GM19395 (cell line): Measurements from ENCODE around the gene TBC1D3B.
"Not testable (repeated sequence)": the region's sequence is repeated elsewhere in the genome, so short reads cannot be mapped to it uniquely, and the experiment has no call there.

ENCODE experiments used
- ATAC-seq: cut with Tn5 transposase; IDR thresholded peaks from one replicate; pipeline ENCODE4 v1.9.1; 2021; ENCODE audit warnings: mild to moderate bottlenecking, moderate library complexity; ENCODE audit not compliant: unreplicated experiment

The TBC1D3B gene

DNA sequence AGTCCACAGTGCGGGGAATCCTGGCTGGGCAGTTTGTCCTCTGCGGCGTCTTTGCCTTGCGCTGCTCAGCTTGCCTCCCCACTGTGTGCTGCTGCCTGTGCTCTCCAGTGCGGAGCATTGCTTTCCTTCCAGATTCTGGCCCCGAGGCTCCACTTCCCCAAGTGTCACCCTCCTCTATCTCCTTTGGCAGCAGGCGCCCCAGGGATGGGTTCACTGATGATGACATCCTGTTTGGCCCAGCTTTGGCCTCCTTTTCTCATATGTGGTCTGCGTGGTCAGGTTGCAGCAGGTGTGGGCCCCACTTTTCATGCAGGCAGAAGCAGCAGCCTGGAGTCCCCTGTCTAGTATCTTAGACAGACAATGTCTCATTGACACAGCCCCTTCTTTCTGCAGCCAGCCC is 25.1 kb upstream of the TBC1D3B start:
- not testable (repeated sequence) for ATAC-seq

DNA sequence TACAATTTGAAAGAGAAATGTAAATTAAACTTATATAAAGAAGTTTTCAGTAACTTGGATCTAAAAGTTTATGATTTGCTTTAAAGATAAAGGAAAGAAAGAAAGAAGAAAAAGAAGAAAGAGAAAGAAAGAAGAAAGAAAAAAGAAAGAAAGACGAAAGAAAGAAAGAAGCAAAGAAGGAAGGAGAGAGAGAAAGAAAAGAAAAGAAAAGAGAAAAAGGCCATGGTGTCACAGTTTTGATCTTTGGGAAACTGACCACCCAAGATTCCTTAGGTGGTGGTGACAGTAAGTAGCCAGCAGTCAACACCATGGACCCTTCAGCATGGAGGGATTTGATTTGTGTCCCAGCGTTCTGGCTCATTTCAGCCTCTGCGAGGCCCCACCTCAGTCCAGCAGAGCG is 24.7 kb upstream of the TBC1D3B start:
- not testable (repeated sequence) for ATAC-seq

DNA sequence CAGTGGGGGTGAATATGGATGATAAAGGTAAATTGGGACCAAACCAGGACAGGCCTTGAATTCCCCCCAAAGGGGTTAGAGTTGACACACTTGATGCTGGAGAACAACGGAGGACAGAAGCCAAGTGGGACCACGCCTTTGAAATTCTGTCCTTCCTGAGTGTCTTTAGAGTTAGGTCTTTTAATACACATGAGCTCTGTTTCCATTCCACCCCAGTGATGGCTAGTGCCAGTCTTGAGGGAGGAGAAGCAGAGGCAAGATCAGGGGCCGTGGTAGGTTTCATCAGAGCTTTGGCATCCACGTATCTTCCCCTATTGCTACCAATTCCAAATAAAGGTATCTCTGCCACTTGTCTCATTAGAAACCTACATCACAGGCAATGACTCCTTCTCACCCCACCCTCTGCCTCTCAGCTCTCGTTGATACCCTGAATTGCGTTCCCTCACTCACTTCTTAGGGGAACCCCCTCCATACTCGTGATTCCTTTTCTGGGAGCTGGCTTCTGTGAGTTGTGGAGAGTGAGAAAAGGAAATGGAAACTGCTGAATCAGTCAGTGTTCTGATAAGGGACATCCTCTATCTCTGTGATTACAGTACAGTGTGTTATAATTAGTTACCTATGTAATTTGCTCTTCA is 22.5 kb upstream of the TBC1D3B start:
- no peak for ATAC-seq

DNA sequence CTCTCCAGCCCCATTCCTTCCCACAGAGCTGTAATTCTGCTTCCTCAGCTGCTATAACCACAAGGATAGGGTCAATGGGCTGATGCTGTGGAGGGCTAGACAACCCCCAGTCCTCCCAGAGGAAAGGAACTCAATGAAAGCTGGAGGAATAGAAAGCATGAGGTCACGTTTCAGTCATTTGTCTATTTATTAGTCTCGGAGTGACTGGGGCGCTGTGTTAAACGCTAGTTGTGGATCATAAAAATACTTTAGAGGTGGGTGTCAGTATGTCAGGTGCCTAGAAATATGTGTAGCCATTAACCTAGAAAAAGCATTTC is 20.9 kb upstream of the TBC1D3B start:
- peak; percentile 27 for ATAC-seq

DNA sequence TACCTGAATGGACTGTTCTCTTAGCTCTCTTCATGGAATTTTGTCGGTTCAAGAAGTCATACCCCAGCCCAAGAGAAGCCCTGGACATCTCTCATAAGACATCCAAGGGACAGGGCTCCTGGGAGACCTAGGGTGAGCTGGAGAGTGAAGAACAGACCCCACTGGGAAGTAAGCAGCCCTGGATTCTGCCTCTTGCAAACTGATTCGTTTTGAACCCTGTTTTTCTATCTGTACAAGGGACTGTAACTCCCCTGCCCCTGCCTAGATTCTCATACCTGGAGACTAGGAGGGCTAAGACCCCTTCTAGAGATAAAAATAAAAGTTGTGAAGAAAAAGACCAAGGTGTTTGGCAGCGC is 19.7 kb upstream of the TBC1D3B start:
- ATAC-seq = no peak

DNA sequence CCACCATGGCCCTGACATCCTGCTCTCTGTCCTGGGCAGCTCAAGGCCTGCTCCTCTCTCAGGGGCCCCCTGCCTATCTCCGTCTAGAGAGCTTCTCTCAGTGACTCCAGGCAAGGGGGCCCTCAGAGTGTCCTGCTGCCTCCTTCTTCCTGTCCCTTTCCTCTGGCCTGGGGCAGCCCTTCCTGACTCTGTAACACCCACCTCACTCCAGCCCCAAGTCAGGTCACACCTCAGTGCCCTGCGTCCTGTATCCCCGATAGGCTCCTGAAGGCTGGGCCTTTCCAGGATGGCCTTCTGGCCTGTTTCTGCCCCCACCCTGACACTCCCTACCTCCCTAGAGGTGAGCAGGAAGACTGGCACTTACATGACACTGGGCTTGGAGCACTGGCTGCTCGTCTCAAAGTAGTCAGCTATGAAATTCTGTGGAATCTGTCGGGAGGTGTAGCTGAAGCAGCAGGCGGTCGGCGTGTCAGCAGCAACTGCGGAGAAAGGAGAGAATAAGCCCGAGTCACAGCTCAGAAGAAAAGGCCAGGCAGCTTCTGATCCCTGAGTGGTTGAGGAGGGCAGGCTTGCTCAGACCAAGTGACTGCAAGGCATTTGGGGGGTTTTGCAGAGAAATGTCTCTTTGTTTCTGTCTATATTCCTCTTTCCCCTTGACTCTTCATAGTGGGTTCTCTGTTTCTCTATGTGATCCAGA is 19.1 kb upstream of the TBC1D3B start:
- no peak for ATAC-seq

DNA sequence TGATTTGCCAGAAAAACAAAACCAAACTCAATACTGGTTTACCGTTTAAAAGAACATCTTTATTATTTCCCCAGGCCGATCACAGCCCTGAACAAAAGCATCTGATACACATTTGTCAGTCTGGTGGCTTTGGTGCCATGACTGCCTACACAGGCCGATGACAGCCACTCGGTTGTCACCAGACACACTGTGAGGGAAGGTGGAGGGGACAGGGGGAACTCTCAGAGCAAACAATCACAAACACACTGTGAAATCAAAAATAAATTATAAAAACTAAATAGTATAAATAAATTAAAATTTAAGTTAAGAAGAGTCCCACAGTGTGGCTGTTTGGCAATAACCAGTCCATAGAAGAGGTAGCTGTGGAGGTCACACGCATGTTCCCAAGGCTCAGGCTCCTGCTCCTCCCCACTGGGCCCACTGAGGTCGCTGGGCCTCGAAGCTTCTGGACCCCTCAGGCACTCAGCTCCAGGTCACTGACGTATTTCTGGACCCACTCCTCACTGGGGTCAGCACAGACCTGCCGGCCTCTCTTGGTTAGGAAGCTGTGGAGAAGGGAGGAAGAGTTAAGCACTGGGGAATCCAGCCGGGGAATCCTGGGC is 18.5 kb upstream of the TBC1D3B start:
- not testable (repeated sequence) for ATAC-seq

DNA sequence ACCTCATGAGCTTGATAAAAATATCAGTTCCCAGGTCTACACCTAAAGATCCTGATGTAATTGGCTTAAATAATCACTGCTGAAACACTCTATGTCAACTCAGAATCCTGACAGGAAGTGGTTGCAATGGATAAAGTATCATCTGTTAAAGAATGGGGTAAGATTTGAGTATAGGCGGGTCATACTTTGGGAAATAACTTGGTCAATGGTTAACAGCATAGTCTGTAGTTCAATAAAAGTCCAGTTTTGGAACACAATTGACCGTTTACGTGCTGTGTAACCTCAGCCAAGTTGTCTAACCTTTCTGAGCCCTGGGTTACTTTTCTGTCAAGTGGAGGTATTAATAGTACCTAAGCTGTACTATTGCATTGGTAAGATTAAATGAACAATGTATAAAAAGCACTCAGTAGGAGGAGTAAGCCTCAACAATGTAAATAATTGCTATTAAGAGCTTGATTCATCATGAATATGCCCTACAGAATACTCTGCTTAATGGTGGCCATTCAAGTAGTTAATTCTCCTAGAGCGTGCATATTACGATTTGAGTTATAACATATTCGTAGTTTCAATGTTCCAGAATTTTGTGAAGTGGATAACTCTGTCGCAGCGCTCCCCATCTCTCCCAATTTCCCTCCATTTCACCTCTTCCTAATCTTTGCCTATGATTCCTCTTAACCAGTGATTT is 17.9 kb upstream of the TBC1D3B start:
- ATAC-seq = not testable (repeated sequence)

DNA sequence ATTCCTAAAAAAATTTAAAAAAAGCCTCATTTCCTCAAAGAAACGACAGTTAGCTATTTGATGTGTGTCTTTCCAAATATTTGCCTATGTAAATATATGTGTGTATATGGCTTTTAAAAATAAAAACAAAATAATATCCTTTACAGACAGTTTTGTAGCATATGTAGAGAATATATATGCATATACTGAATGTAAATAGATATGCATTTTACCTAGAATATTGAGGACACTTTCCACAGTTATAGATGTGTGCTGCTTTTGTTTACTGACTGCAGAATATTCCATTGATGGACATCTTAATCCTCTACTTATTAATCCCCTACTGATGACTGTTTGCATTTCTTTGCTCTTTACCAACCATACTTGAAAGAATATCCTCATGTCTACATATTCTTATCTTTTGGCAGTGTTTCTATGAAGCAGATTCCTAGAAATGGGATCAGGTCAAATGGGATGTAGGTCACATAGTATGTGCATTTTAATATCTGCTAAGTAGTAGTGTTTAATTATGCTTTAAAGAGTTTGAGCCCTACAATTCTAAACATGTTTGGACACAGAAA is 16.9 kb upstream of the TBC1D3B start:
- ATAC-seq = no peak

DNA sequence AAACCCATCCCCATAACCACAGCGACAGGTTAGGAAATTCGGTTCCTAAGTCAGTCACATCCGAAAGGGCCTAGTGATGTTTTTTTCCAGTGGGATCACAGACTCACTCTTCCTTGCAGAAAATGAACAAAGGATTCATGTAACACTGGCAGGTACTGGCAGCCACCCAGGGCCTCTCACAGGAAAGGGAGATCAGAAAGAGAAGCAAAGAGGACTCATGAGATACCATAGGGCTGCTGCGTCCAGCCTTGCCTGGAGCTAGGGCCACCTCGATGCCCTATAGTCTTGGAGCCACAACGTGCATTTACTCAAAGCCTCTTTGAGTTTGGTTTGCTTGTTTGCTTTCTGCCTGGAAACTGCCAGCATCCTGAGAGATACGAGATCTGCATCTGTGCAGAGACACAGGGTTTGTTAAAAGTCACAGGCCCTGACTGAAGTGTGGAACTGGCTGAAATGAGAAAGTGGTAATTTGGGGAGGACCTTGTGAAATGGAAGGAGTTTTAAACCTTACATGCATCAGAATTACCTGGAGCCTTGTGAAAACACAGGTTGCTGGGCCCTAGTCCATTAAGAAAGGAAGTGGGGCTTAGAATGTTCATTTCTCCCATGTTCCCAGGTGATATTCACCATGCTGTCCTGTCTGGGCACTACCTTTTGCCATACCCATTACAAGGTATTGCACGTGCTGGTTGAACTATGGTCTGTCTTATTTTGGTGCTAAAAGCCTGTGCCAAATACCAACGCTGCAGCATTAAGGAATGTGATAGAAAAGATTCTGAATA is 14.3 kb upstream of the TBC1D3B start:
- ATAC-seq = not testable (repeated sequence)

DNA sequence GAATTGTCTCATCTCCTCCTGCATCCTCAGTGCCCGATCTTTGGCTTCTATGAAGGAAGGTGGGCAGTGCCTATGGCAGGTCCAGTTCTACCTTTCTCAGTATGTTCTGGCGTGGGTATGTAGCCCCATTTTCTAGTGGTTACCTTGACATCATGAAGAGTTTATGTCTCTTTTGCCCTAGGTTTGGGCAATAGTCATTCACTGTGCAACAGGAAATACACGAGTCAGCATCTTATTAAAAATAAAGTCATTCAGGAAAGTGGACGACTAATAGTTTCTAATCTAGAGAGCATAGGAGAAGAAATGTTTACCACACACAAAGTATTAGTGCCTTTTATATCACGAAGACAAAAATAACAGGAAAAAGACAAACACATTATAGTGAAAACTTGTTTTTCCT is 13.6 kb upstream of the TBC1D3B start:
- ATAC-seq = not testable (repeated sequence)

DNA sequence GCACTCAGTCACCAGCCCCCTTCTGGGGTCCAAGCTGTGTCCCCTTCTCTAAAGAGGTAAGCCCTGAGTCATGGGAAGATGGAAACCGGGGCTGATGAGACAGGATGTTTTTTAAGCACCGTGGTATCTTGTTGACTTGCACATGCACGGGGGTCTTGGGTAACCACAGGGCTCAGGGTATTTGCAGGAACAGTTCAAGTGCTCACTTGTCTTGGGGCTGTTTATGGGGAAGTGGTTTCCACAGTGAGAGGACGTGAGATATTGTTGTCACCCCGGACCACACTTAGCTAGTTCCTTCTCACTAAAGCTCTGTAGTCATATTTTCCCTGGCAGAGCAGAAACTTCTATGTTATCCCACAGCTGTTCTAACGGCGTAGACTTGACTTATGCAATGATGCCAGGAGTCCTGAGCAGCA is 12.5 kb upstream of the TBC1D3B start:
- ATAC-seq = peak; percentile 57

DNA sequence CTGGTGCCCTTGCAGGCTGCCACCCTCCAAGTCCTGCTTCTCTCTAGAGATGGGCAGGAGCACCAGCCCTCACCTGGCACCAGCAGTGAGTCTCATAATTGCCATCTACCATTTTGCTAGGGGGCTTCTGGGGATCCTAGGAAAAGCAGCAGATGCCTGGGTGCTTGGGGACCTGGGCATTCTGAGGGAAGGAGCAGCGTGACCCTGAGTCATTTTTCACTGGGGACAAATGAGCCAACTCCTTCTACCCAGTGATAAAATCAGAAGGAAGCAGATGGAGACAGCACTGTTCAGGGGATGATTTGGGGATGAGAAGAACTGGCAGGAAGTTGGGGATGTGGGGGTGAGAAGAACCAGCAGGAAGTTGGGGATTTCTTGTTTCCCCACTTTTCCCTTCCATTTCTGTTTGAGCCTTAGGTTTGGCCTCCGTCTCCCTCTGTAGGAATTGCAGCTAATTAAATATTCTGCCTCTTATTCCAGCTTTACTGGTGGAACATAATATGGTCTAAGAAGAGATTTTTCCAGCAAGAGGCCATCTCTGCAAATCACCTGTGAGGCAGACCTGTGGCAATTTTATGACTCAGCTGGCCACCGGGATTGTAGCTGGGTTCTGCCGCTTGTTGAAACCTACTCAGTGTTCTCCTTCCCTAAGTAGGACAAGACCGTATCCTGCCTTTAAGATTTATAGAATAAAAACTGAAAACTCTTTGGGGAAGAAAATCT is 11.7 kb upstream of the TBC1D3B start:
- not testable (repeated sequence) for ATAC-seq

DNA sequence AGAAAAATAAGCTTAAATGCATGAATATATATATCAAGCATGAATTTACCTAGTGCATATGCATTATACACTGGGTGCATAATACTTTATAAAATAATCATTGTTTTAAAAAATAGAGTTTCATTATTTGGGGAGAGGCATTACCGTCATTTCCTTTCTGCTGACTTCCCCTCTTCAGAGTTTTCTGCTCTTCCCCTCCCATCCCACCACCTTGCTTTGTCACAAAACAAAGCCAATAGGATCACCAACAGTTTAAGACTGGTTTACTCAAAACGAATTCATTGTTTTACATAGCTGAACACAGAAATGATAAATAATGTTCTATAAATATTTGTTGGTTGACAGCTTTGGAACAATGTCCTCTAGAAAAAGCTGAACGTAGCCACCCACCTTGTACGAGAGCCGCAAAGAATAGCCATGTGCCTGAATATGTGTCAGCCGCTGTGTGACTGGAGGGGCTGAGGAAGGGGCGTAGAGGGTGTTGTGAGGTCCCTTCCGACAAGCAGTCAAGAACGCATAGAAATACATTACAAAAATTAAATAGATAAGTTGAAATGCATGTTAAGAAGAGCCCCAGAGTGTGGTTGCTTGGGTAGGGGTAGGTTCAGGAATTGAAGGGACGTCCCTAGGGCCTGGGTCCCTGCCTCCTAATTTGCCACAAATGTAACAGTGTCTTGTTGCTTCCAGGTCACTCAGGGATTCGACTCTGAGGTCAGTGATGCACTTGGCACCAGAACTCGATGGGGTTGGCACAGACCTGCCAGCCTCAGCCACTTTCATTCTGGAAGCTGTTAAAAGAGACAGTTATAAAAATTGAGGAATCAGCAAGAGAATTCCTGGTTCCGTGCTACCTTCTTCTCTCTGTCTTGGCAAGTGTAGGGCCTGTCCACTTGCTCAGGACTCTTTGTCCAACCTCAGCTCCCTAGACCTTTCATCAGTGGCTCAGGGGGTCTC is 10.7 kb upstream of the TBC1D3B start:
- not testable (repeated sequence) for ATAC-seq

DNA sequence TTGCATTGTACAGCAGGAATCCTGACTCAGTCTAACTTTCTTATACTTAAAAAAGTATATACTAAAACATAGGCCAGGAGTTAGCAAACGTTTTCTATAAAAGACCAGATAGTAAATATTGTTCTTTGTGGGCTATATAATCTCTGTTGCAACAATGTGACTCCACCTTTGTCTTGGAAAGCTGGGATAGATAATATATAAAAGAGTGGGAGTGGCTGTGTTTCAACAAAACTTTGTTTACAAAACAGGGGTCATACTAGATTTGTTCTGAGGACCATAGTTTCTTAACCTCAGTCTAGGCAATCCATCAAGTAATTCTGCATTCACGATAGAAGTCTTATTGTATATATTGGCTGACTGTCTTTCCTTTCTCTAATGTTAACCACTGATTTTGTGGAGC is 9.0 kb upstream of the TBC1D3B start:
- no peak for ATAC-seq

DNA sequence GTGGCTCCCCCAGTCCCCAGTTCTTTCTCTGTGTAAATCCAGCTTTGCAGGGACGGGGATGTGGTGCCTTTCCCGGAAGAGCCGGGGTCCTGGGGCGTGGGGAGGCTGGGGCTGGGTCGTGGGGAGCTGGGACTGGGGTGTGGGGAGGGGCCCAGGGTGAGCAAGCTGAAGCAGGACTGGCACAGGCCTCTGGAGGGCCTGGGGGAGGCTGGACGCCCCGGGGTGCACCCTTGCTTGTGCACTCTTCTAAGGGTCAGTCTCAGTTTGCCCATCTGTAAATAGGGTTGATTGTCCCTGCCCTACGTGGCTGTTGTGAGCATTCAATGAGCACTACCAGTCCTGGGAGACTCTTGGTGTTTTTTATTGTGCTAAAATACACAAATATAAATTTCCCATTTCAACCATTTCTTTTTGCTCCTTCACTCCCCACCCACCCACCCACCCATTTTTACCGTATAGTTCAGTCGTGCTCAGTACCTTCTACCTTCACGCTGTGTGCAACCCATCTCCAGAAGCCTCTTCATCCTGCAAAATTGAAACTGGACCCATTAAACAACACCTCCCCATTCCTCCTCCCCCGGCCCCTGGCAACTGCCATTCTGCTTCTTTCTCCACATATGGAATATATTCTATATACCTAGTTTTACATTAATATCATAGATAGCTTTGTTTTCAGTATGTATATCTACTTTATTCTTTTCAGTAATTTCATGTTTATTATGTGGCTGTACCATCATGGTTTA is 7.8 kb upstream of the TBC1D3B start:
- no peak for ATAC-seq

DNA sequence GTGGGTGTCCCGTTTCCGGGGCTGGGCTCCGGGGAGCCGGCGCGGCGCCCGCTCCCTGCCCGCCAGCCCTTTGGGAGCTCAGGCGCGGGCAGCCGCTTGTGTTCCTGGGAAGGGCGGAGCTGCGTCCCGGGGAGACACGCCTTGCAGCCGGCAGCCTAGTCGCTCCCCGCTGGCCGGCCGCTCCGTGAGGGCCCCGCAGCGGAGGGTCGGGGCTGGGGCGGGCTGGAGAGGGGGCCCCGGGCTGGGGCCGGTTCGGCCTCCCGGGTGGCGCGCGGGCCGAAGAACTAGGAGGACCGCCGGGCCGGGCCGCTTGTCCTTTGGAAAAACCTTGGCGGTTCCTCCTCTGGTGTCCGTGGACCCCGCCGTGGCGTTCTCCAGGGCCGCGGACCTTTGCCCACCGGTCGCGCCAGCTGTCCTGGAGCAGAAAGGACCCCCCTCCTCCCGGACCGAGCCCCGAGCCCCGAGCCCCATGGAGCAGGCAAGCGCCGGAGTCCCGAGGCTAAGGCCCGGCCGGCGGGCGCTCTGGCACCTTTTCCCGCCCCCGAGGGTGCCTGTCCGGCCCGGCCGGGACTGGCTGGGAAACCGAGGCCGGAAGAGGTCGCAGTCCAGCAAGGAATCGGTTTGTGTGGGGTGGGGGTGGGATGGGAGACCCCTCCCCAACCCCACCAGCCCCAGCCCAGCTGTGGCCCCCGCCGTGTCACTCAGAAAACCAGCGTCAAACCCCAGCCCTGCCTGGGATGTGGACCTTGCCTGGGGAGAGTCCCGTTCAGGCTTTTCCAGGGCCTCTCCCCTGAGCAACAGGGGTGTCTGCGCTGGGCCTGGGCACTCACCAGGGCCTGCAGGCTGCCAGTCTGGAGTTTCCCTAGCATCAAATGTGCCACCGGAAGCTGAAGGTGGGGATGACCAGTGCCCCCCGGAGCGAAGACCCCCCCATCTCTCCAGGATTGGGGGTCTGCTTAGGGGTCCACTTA is 6.8 kb upstream of the TBC1D3B start:
- no peak for ATAC-seq
